GM12878 (cell line): Measurements from ENCODE around the gene ADGRV1. TPM values are rescaled to one million over a fixed set of nuclear protein-coding genes. Genes with fewer than 3 reads are reported as not detected.

Source experiments
- ATAC-seq: fragments of 200-7000 bp; cut with Tn5 transposase; 3 replicates; pipeline ENCODE4 v1.9.1; 2020; ENCODE audit warnings: mild to moderate bottlenecking, moderate library complexity
- BruUV-seq: library from RNA; stranded (reverse); fragments of 400-500 nt; replicated peaks from 2 replicates; lab custom pipeline; 2021; lab: Mats Ljungman, UMichigan
- CTCF ChIA-PET: fragments of 300-600 bp; sonication (Branson Sonifier 250); formaldehyde crosslinking; extraction: SDS; loops from one replicate; lab custom pipeline; 2021; ENCODE audit warnings: inconsistent platforms; lab: Yijun Ruan, JAX
- POLR2A ChIA-PET: fragments of 350-600 bp; formaldehyde crosslinking; extraction: SDS; loops from one replicate; lab custom pipeline; 2021; ENCODE audit warnings: inconsistent platforms; lab: Charles Lee
- RAD21 ChIA-PET: fragments of 300-600 bp; sonication (Branson Sonifier 250); formaldehyde crosslinking; loops from one replicate; lab custom pipeline; 2023; ENCODE audit warnings: antibody characterized with exemption; ENCODE audit not compliant: unreplicated experiment; lab: Charles Lee
- SMC1A ChIA-PET: fragments of 300-600 bp; sonication (Branson Sonifier 250); formaldehyde crosslinking; loops from one replicate; lab custom pipeline; 2023; ENCODE audit not compliant: unreplicated experiment, uncharacterized antibody; lab: Charles Lee
- DNase-seq: peaks from one replicate; pipeline ENCODE4 v3.0.0-alpha.2; 2011; ENCODE audit warnings: low read depth, low spot score
- FAIRE-seq: peaks from 3 replicates; lab custom pipeline; 2011; peaks lifted over from hg19 to GRCh38; lab: Jason Lieb, UNC
- H2AFZ ChIP-seq: 2 replicates; pipeline ENCODE4 v1.6.0; 2011; ENCODE audit warnings: low read depth, low read length, control low read depth; ENCODE audit not compliant: control insufficient read depth
- H3K27ac ChIP-seq: 2 replicates; pipeline ENCODE4 v1.5.1; 2011; ENCODE audit warnings: control low read depth; ENCODE audit not compliant: control insufficient read depth, insufficient read depth
- H3K27me3 ChIP-seq, 2 experiments: replicated peaks in 1 of 2; 2 replicates each; pipeline versions ENCODE4 v1.6.0 to v1.6.1; 2011; ENCODE audit warnings: low read length in 1 of 2; ENCODE audit not compliant: control insufficient read depth in 2 of 2, insufficient read depth in 2 of 2
- H3K36me3 ChIP-seq, 2 experiments: 2 replicates each; pipeline ENCODE4 v1.5.1; 2011; ENCODE audit warnings: low read length in 1 of 2; ENCODE audit not compliant: control insufficient read depth in 2 of 2, insufficient read depth in 2 of 2
- H3K4me1 ChIP-seq: 2 replicates; pipeline ENCODE4 v1.6.1; 2011; ENCODE audit warnings: mild to moderate bottlenecking, low read length, moderate library complexity, mixed read lengths; ENCODE audit not compliant: control insufficient read depth, insufficient read depth
- H3K4me2 ChIP-seq: 2 replicates; pipeline ENCODE4 v1.6.0; 2011; ENCODE audit warnings: control low read depth; ENCODE audit not compliant: control insufficient read depth, insufficient read depth
- H3K4me3 ChIP-seq: fragments of 200-600 bp; sonication (generic); 2 replicates; pipeline ENCODE4 v1.5.1; 2016
- H3K79me2 ChIP-seq: 2 replicates; pipeline ENCODE4 v1.6.0; 2011; ENCODE audit warnings: low read length; ENCODE audit not compliant: control insufficient read depth, insufficient read depth
- H3K9ac ChIP-seq: 2 replicates; pipeline ENCODE4 v1.8.0; 2011; ENCODE audit warnings: low read length, control low read depth, mixed read lengths; ENCODE audit not compliant: control insufficient read depth, insufficient read depth
- H3K9me3 ChIP-seq: replicated peaks from 3 replicates; pipeline ENCODE4 v1.5.1; 2011; ENCODE audit warnings: mild to moderate bottlenecking, low read length; ENCODE audit not compliant: control insufficient read depth, insufficient read depth
- H4K20me1 ChIP-seq: 2 replicates; pipeline ENCODE4 v1.6.0; 2011; ENCODE audit not compliant: control insufficient read depth, insufficient read depth
- BACH1 ChIP-seq: fragments of 450-650 bp; IDR thresholded peaks from 2 replicates; pipeline ENCODE4 v1.6.1; 2017; ENCODE audit warnings: mild to moderate bottlenecking, borderline replicate concordance
- BRCA1 ChIP-seq: IDR thresholded peaks from 2 replicates; pipeline ENCODE4 v1.6.1; 2011; ENCODE audit warnings: low read depth, low read length, improper control_type of control experiment
- CBX5 ChIP-seq: sonication (generic); IDR thresholded peaks from 2 replicates; pipeline ENCODE4 v1.6.1; 2016; ENCODE audit warnings: low read depth, moderate library complexity, mild to moderate bottlenecking, inconsistent platforms
- CHD1 ChIP-seq: IDR thresholded peaks from 2 replicates; pipeline ENCODE4 v1.6.1; 2012; ENCODE audit warnings: low read depth, low read length, improper control_type of control experiment
- HCFC1 ChIP-seq: fragments of 150-350 bp; IDR thresholded peaks from 2 replicates; pipeline ENCODE4 v1.6.1; 2014; ENCODE audit warnings: low read length
- NFXL1 ChIP-seq: fragments of 450-650 bp; IDR thresholded peaks from 2 replicates; pipeline ENCODE4 v1.6.1; 2017; ENCODE audit warnings: antibody characterized with exemption, mild to moderate bottlenecking, borderline replicate concordance
- POLR2AphosphoS5 ChIP-seq: IDR thresholded peaks from 2 replicates; pipeline ENCODE4 v1.6.1; 2011; ENCODE audit warnings: mild to moderate bottlenecking, low read length, inconsistent platforms
- RAD21 ChIP-seq: IDR thresholded peaks from 2 replicates; pipeline ENCODE4 v1.6.1; 2011; ENCODE audit warnings: mild to moderate bottlenecking, low read depth, low read length, moderate library complexity; ENCODE audit not compliant: insufficient read depth
- SPI1 ChIP-seq: IDR thresholded peaks from 2 replicates; pipeline ENCODE4 v1.6.1; 2011; ENCODE audit warnings: low read depth, mild to moderate bottlenecking, low read length, moderate library complexity, borderline replicate concordance; ENCODE audit not compliant: insufficient read depth
- ZBTB33 ChIP-seq: fragments of 450-650 bp; IDR thresholded peaks from 2 replicates; pipeline ENCODE4 v1.6.1; 2017; ENCODE audit warnings: mild to moderate bottlenecking
- ZBTB40 ChIP-seq: fragments of 450-650 bp; IDR thresholded peaks from 2 replicates; pipeline ENCODE4 v1.6.1; 2016; ENCODE audit warnings: mild to moderate bottlenecking, moderate library complexity, borderline replicate concordance
- ZNF207 ChIP-seq: fragments of 450-650 bp; IDR thresholded peaks from 2 replicates; pipeline ENCODE4 v1.6.1; 2014; ENCODE audit warnings: antibody characterized with exemption, mild to moderate bottlenecking, borderline replicate concordance
- ZNF217 ChIP-seq: fragments of 450-650 bp; IDR thresholded peaks from 2 replicates; pipeline ENCODE4 v1.6.1; 2017; ENCODE audit warnings: antibody characterized with exemption, mild to moderate bottlenecking
- ZNF384 ChIP-seq: IDR thresholded peaks from 2 replicates; pipeline ENCODE4 v1.6.1; 2012; ENCODE audit warnings: low read depth, mild to moderate bottlenecking, low read length, improper control_type of control experiment, borderline replicate concordance
- WGBS: methylation state at CpG from one replicate; pipeline ENCODE4 v1.1.6; 2016; ENCODE audit warnings: low lambda C conversion rate; ENCODE audit not compliant: insufficient replicate concordance, insufficient coverage; ENCODE audit errors: missing lambda C conversion rate; 5-methylcytosine and 5-hydroxymethylcytosine counted together
- in situ Hi-C: fragments of 300-500 bp; cut with MboI; formaldehyde crosslinking; loops from 9 replicates; pipeline ENCODE4 v1.14.3; 2018; ENCODE audit warnings: mixed read lengths
- intact Hi-C: fragments of 100-400 bp; cut with micrococcal nuclease; formaldehyde crosslinking; loops from one replicate; pipeline ENCODE4 v1.14.2; 2022; ENCODE audit not compliant: unreplicated experiment
- polyA plus RNA-seq, 11 experiments: library from polyadenylated mRNA; depleted of rRNA in 4 of 11; unstranded in 6 of 11; stranded (reverse) in 5 of 11; fragments of >200 nt; fragmentation: Nextera tagmentation in 4 of 11; fragmentation: Illumina TruSeq in 1 of 11; extraction: Ambion mirVana in 4 of 11; extraction: Trizol in 1 of 11; gene quantifications; 1 replicate in 1 of 11; 2 replicates in 10 of 11; pipeline versions ENCODE4 v1.2.1 to v1.2.3, GENCODE V29; 2011 to 2016; ENCODE audit warnings: inconsistent platforms in 2 of 11, missing spikeins in 2 of 11, low read depth in 1 of 11
- total RNA-seq, 4 experiments: library from RNA; depleted of rRNA in 3 of 4; stranded (reverse); fragments of >200 nt in 3 of 4; fragmentation: Illumina TruSeq in 1 of 4; extraction: Trizol in 1 of 4; gene quantifications; 2 replicates each; pipeline versions ENCODE4 v1.2.1 to v1.2.3, GENCODE V29; 2013 to 2021
- TF ChIP-seq, protein P1 (sequence below): fragments of 450-650 bp; formaldehyde crosslinking; IDR thresholded peaks from 2 replicates; pipeline ENCODE4 v1.4.0; 2020; ENCODE audit warnings: mild to moderate bottlenecking, moderate library complexity

The ADGRV1 gene
- total and polyA plus RNA-seq, 10 of the 15 experiments (the other 5 are each of a cell fraction or from before 2014, with no cell fraction given): 0.04 to 8.1 (median 0.16) TPM; not detected in 1

DNA sequence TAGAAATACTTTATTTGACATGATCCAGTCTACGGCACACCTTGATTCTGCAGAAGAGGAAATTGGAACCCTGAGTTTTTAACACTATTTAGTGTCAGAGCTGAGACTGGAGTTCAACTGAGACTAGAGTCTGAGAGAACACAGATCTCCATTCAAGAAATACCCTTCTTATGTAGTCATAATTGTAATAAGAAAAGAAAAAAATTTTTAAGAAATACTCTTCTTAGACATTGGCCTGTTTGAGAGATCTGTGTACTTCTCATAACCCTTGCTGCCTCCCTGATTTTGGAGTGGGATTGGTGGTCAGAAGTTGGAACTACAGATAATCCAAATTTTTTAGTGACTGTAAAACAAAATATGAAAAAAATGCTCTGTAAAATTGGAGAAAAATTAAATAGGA, 571.2 kb downstream of the ADGRV1 start (continued):
- TF ChIP-seq ZBTB33 (no peak), NFXL1 (no peak), RAD21 (no peak), HCFC1 (no peak)
- TF ChIP-seq, all 136 proteins: peak for 0

DNA sequence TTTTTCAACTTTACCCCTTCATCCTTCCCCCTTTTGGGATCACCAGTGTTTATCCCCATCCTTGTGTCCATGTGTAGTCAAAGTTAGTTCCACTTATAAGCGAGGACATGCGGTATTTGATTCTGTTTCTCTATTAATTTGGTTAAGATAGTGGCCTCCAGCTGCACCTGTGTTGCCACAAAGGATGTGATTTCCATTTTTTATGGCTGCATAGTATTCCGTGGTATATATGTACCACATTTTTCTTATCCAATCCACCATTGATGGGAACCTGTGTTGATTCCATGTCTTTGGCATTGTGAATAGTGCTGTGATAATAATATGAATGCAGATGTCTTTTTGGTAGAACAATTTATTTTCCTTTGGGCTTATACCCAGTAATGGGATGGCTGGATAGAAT, 572.2 kb downstream of the ADGRV1 start:
- H3K36me3 ChIP-seq: no peaks in the 10 kb centered on the region
- WGBS: 62% methylated on average over 3 of the region's 3 CpGs
- H3K4me3 ChIP-seq: no peak overlapping the region
- no peaks in the 10 kb centered on the region for H3K4me1 ChIP-seq
- ATAC-seq (no peak), FAIRE-seq (no peak), DNase-seq (no peak)
- H3K9me3 ChIP-seq: no peaks in the 10 kb centered on the region
- intact Hi-C loops (no loop called here), in situ Hi-C loops (no loop called here)
- ChIA-PET POLR2A (no interaction called here), CTCF (no interaction called here), SMC1A (no interaction called here), RAD21 (interaction anchor here (0.7 kb wide), 1 partner anchor 89 kb away, joined by 3 read pairs; no protein-coding TSS in a partner anchor)
- H3K9ac ChIP-seq: no peak overlapping the region
- no peak overlapping the region for H3K27ac ChIP-seq
- no peak overlapping the region for H3K4me2 ChIP-seq
- no TSS peak for BruUV-seq
- H3K79me2 ChIP-seq: no peaks in the 10 kb centered on the region
- H3K27me3 ChIP-seq: no peaks in the 10 kb centered on the region
- no peaks in the 10 kb centered on the region for H4K20me1 ChIP-seq
- H2AFZ ChIP-seq: no peak overlapping the region
- TF ChIP-seq ZNF207 (no peak), ZNF217 (no peak), ZBTB40 (no peak), CBX5 (no peak), ZNF384 (no peak), CHD1 (no peak), BACH1 (no peak), SPI1 (no peak), BRCA1 (no peak), POLR2AphosphoS5 (no peak)
- TF ChIP-seq, protein P1, sequence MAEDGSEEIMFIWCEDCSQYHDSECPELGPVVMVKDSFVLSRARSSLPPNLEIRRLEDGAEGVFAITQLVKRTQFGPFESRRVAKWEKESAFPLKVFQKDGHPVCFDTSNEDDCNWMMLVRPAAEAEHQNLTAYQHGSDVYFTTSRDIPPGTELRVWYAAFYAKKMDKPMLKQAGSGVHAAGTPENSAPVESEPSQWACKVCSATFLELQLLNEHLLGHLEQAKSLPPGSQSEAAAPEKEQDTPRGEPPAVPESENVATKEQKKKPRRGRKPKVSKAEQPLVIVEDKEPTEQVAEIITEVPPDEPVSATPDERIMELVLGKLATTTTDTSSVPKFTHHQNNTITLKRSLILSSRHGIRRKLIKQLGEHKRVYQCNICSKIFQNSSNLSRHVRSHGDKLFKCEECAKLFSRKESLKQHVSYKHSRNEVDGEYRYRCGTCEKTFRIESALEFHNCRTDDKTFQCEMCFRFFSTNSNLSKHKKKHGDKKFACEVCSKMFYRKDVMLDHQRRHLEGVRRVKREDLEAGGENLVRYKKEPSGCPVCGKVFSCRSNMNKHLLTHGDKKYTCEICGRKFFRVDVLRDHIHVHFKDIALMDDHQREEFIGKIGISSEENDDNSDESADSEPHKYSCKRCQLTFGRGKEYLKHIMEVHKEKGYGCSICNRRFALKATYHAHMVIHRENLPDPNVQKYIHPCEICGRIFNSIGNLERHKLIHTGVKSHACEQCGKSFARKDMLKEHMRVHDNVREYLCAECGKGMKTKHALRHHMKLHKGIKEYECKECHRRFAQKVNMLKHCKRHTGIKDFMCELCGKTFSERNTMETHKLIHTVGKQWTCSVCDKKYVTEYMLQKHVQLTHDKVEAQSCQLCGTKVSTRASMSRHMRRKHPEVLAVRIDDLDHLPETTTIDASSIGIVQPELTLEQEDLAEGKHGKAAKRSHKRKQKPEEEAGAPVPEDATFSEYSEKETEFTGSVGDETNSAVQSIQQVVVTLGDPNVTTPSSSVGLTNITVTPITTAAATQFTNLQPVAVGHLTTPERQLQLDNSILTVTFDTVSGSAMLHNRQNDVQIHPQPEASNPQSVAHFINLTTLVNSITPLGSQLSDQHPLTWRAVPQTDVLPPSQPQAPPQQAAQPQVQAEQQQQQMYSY: no peak
